ENCODE results near the gene SPAG9.

The SPAG9 gene

GRCh38 chr17:50953518-50953830 lies 167.2 kb downstream of the SPAG9 start:
- H3K4me3 ChIP-seq (replicated peaks in 1 of 2; ENCODE audit: low read depth in 2 of 2, low read length in 2 of 2): no peak overlapping the region
- DNase-seq (ENCODE audit: low read depth in 2 of 2): no peak
- TF ChIP-seq CTCF (IDR thresholded peaks at IDR 0.05; ENCODE audit: low read depth, low read length): no peak

- no peak overlapping the region for H3K4me3 ChIP-seq (replicated peaks in 1 of 2; ENCODE audit: low read depth in 2 of 2, low read length in 2 of 2)
- no peak for TF ChIP-seq CTCF (IDR thresholded peaks at IDR 0.05; ENCODE audit: low read depth, low read length)
- no peak for DNase-seq (ENCODE audit: low read depth in 2 of 2)
Observed at GRCh38 chr17:50952889-50953288, 167.8 kb downstream of the SPAG9 start.

GRCh38 chr17:50952013-50952412 lies 168.7 kb downstream of the SPAG9 start:
- DNase-seq (ENCODE audit: low read depth in 2 of 2): peak in 1 of 2 donors; percentile 38
- no peak for TF ChIP-seq CTCF (IDR thresholded peaks at IDR 0.05; ENCODE audit: low read depth, low read length)
- no peak overlapping the region for H3K4me3 ChIP-seq (replicated peaks in 1 of 2; ENCODE audit: low read depth in 2 of 2, low read length in 2 of 2)

- H3K4me3 ChIP-seq (replicated peaks in 1 of 2; ENCODE audit: low read depth in 2 of 2, low read length in 2 of 2): peak overlapping the region in 1 of 2 donors; percentile 9
- peak; percentile 80 to 95 for DNase-seq (ENCODE audit: low read depth in 2 of 2)
- peak; percentile 73 for TF ChIP-seq CTCF (IDR thresholded peaks at IDR 0.05; ENCODE audit: low read depth, low read length)
Observed at GRCh38 chr17:50949989-50950877, 170.4 kb downstream of the SPAG9 start.

- DNase-seq (ENCODE audit: low read depth in 2 of 2): no peak
- H3K4me3 ChIP-seq (replicated peaks in 1 of 2; ENCODE audit: low read depth in 2 of 2, low read length in 2 of 2): no peak overlapping the region
- TF ChIP-seq CTCF (IDR thresholded peaks at IDR 0.05; ENCODE audit: low read depth, low read length): no peak
Observed at GRCh38 chr17:50949128-50949988, 171.3 kb downstream of the SPAG9 start.

- H3K4me3 ChIP-seq (replicated peaks in 1 of 2; ENCODE audit: low read depth in 2 of 2, low read length in 2 of 2): no peak overlapping the region
- TF ChIP-seq CTCF (IDR thresholded peaks at IDR 0.05; ENCODE audit: low read depth, low read length): no peak
- no peak for DNase-seq (ENCODE audit: low read depth in 2 of 2)
Observed at GRCh38 chr17:50948711-50949110, 172.0 kb downstream of the SPAG9 start.
